ENCODE results near the gene SLC23A3.

Gene SLC23A3

GRCh38 chr2:219184121-219184520 lies 14.3 kb upstream of the SLC23A3 start:
- no peaks in the 10 kb centered on the region for H3F3A ChIP-seq (ENCODE audit: insufficient read depth, low read length)
- no peak overlapping the region for H2AFZ ChIP-seq (ENCODE audit: low read length)
- peaks cover 9% of the 10 kb centered on the region for H3K4me1 ChIP-seq (ENCODE audit: insufficient read depth, low read length, severe bottlenecking)
- H4K20me1 ChIP-seq (ENCODE audit: insufficient read depth, low read length): no peaks in the 10 kb centered on the region
- no peak overlapping the region for H3K9ac ChIP-seq (ENCODE audit: low read length)
- no peak for TF ChIP-seq CTCF (IDR thresholded peaks at IDR 0.05; ENCODE audit: low read length)
- TF ChIP-seq EZH2 (IDR thresholded peaks at IDR 0.05; ENCODE audit: borderline replicate concordance, low read length): no peak
- peaks cover 2% of the 10 kb centered on the region; the same call in 1 of the 2 replicates for H3K79me2 ChIP-seq (ENCODE audit: insufficient read depth, low read length)
- H3K9me3 ChIP-seq (ENCODE audit: low read length): no peaks in the 10 kb centered on the region
- peaks cover 51% of the 10 kb centered on the region for H3K36me3 ChIP-seq (ENCODE audit: insufficient read depth, low read length)
- no peaks in the 10 kb centered on the region for H3K9me2 ChIP-seq (ENCODE audit: low read depth, low read length)
- H3K27ac ChIP-seq (ENCODE audit: low read depth, low read length, poor library complexity, severe bottlenecking): no peak overlapping the region
- no peaks in the 10 kb centered on the region for H3K27me3 ChIP-seq (ENCODE audit: insufficient read depth, low read length)
- no peak overlapping the region for H3K4me2 ChIP-seq (ENCODE audit: low read length)
- no peak overlapping the region for H3K4me3 ChIP-seq (ENCODE audit: low read depth, low read length, poor library complexity, severe bottlenecking)

DNA sequence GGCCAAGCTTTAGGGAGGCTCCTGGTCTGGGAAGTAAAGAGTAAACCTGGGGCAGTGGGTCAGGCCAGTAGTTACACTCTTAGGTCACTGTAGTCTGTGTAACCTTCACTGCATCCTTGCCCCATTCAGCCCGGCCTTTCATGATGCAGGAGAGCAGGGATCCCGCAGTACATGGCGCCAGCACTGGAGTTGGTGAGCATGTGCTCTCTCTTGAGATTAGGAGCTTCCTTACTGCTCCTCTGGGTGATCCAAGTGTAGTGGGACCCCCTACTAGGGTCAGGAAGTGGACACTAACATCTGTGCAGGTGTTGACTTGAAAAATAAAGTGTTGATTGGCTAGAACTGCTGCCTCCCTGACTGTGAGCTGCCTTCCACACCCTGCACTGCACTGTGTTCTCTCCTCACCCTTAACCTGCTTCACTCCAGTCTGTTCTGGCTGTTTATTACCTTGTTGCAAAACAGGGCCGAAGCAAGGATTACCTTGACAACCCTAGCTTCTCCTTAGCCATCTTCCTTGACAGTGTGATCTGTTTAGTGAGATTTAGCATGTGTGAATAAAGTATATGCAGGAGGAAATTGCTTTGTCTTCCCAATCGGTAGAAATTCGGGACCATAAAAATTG lies 13.4 kb upstream of the SLC23A3 start:
- no peaks in the 10 kb centered on the region for H3F3A ChIP-seq (ENCODE audit: insufficient read depth, low read length)
- no peak overlapping the region for H3K4me2 ChIP-seq (ENCODE audit: low read length)
- no peak overlapping the region for H3K27ac ChIP-seq (ENCODE audit: low read depth, low read length, poor library complexity, severe bottlenecking)
- no peaks in the 10 kb centered on the region for H3K9me3 ChIP-seq (ENCODE audit: low read length)
- peaks cover 8% of the 10 kb centered on the region; the same call in 1 of the 2 replicates for H3K79me2 ChIP-seq (ENCODE audit: insufficient read depth, low read length)
- no peak for TF ChIP-seq CTCF (IDR thresholded peaks at IDR 0.05; ENCODE audit: low read length)
- no peak for TF ChIP-seq EZH2 (IDR thresholded peaks at IDR 0.05; ENCODE audit: borderline replicate concordance, low read length)
- H3K9me2 ChIP-seq (ENCODE audit: low read depth, low read length): no peaks in the 10 kb centered on the region
- H3K27me3 ChIP-seq (ENCODE audit: insufficient read depth, low read length): no peaks in the 10 kb centered on the region
- H3K9ac ChIP-seq (ENCODE audit: low read length): no peak overlapping the region
- peaks cover 51% of the 10 kb centered on the region for H3K36me3 ChIP-seq (ENCODE audit: insufficient read depth, low read length)
- H4K20me1 ChIP-seq (ENCODE audit: insufficient read depth, low read length): no peaks in the 10 kb centered on the region
- peaks cover 15% of the 10 kb centered on the region for H3K4me1 ChIP-seq (ENCODE audit: insufficient read depth, low read length, severe bottlenecking)
- H3K4me3 ChIP-seq (ENCODE audit: low read depth, low read length, poor library complexity, severe bottlenecking): no peak overlapping the region
- no peak overlapping the region for H2AFZ ChIP-seq (ENCODE audit: low read length)

- H3K9ac ChIP-seq (ENCODE audit: low read length): no peak overlapping the region
- no peaks in the 10 kb centered on the region for H4K20me1 ChIP-seq (ENCODE audit: insufficient read depth, low read length)
- no peak overlapping the region for H3K4me3 ChIP-seq (ENCODE audit: low read depth, low read length, poor library complexity, severe bottlenecking)
- H3K4me2 ChIP-seq (ENCODE audit: low read length): no peak overlapping the region
- H2AFZ ChIP-seq (ENCODE audit: low read length): no peak overlapping the region
- H3K9me2 ChIP-seq (ENCODE audit: low read depth, low read length): no peaks in the 10 kb centered on the region
- TF ChIP-seq EZH2 (IDR thresholded peaks at IDR 0.05; ENCODE audit: borderline replicate concordance, low read length) (no peak), CTCF (IDR thresholded peaks at IDR 0.05; ENCODE audit: low read length) (no peak)
- peaks cover 51% of the 10 kb centered on the region for H3K36me3 ChIP-seq (ENCODE audit: insufficient read depth, low read length)
- no peaks in the 10 kb centered on the region for H3K9me3 ChIP-seq (ENCODE audit: low read length)
- no peak overlapping the region for H3K27ac ChIP-seq (ENCODE audit: low read depth, low read length, poor library complexity, severe bottlenecking)
- H3F3A ChIP-seq (ENCODE audit: insufficient read depth, low read length): no peaks in the 10 kb centered on the region
- peaks cover 8% of the 10 kb centered on the region; the same call in 1 of the 2 replicates for H3K79me2 ChIP-seq (ENCODE audit: insufficient read depth, low read length)
- peaks cover 15% of the 10 kb centered on the region for H3K4me1 ChIP-seq (ENCODE audit: insufficient read depth, low read length, severe bottlenecking)
- H3K27me3 ChIP-seq (ENCODE audit: insufficient read depth, low read length): no peaks in the 10 kb centered on the region
These were observed 12.7 kb upstream of the SLC23A3 start for GRCh38 chr2:219182331-219183150.
